ENCODE measurements around the gene NFE2L2. TPM values are rescaled to one million over a fixed set of nuclear protein-coding genes. Genes with fewer than 3 reads are reported as not detected.

NFE2L2 gene
- total RNA-seq, 1 experiment from 2014 or later, result 104 TPM

- CTCF ChIA-PET, result no interaction called here
Measured at GRCh38 chr2:177289824-177290628, 25.5 kb upstream of the NFE2L2 start.

GRCh38 chr2:177287814-177288213 lies 23.3 kb upstream of the NFE2L2 start:
- POLR2A ChIA-PET, result no interaction called here
- no TSS peak for BruUV-seq (replicated peaks)
- H3K36me3 ChIP-seq (ENCODE audit: control insufficient read depth, insufficient read depth, low read length), result no peaks in the 10 kb centered on the region
- no peaks in the 10 kb centered on the region; the same call in 1 of the 2 replicates for H3K4me1 ChIP-seq (ENCODE audit: control insufficient read depth, insufficient read depth, low read length)
- in situ Hi-C loops (cut with HindIII; ENCODE audit: low pct_unique_long_range_greater_than_20kb, low sequenced_read_pairs), result no loop called here
- H3K9me3 ChIP-seq (ENCODE audit: control insufficient read depth, insufficient read depth, low read depth, low read length), result no peaks in the 10 kb centered on the region
- H3K4me3 ChIP-seq (ENCODE audit: low read depth in 2 of 2, low read length in 2 of 2), result no peak overlapping the region
- no peak for DNase-seq (ENCODE audit: low read depth, low spot score)
- intact Hi-C loops (cut with micrococcal nuclease; ENCODE audit: unreplicated experiment), result no loop called here
- no peak overlapping the region for H3K27ac ChIP-seq (ENCODE audit: low read length)
- H3K27me3 ChIP-seq (ENCODE audit: control insufficient read depth, insufficient read depth, low read length), result no peaks in the 10 kb centered on the region
- CTCF ChIA-PET, result no interaction called here
- ATAC-seq, result no peak
- TF ChIP-seq POLR2AphosphoS5 (IDR thresholded peaks at IDR 0.05; ENCODE audit: low read depth, low read length), result no peak
- TF ChIP-seq SIN3A (IDR thresholded peaks at IDR 0.05; ENCODE audit: borderline replicate concordance, insufficient read depth, low read depth, low read length), result no peak
- no peak for TF ChIP-seq TCF7L2 (IDR thresholded peaks at IDR 0.05; ENCODE audit: low read depth, low read length)
- TF ChIP-seq REST (IDR thresholded peaks at IDR 0.05; ENCODE audit: insufficient read depth in 1 of 2, low read depth in 2 of 2, low read length in 1 of 2), result no peak
- no peak for TF ChIP-seq CTCF (IDR thresholded peaks at IDR 0.05)

More at GRCh38 chr2:177289824-177290628, 25.5 kb upstream of the NFE2L2 start:
- ATAC-seq, result no peak
- POLR2A ChIA-PET, result no interaction called here
- BruUV-seq (replicated peaks), result no TSS peak
- no peak for TF ChIP-seq REST (IDR thresholded peaks at IDR 0.05; ENCODE audit: insufficient read depth in 1 of 2, low read depth in 2 of 2, low read length in 1 of 2)
- TF ChIP-seq CTCF (IDR thresholded peaks at IDR 0.05), result no peak
- TF ChIP-seq TCF7L2 (IDR thresholded peaks at IDR 0.05; ENCODE audit: low read depth, low read length), result no peak
- TF ChIP-seq POLR2AphosphoS5 (IDR thresholded peaks at IDR 0.05; ENCODE audit: low read depth, low read length), result no peak
- Histone ChIP-seq H3K27me3 (ENCODE audit: control insufficient read depth, insufficient read depth, low read length) (no peaks in the 10 kb centered on the region), H3K4me1 (ENCODE audit: control insufficient read depth, insufficient read depth, low read length) (no peaks in the 10 kb centered on the region; the same call in 1 of the 2 replicates), H3K27ac (ENCODE audit: low read length) (no peak overlapping the region), H3K4me3 (ENCODE audit: low read depth in 2 of 2, low read length in 2 of 2) (no peak overlapping the region), H3K9me3 (ENCODE audit: control insufficient read depth, insufficient read depth, low read depth, low read length) (no peaks in the 10 kb centered on the region), H3K36me3 (ENCODE audit: control insufficient read depth, insufficient read depth, low read length) (no peaks in the 10 kb centered on the region)
- DNase-seq (ENCODE audit: low read depth, low spot score), result no peak
- in situ Hi-C loops (cut with HindIII; ENCODE audit: low pct_unique_long_range_greater_than_20kb, low sequenced_read_pairs) (no loop called here), intact Hi-C loops (cut with micrococcal nuclease; ENCODE audit: unreplicated experiment) (no loop called here)

Measured in Panc1 (cell line).